H7 (cell line): ENCODE measurements around the gene CST3. TPM values are rescaled to one million over a fixed set of nuclear protein-coding genes. Genes with fewer than 3 reads are reported as not detected.

ENCODE experiments used
- total RNA-seq: library from RNA; depleted of rRNA; stranded (reverse); fragments of >200 nt; shearing (Covaris generic); gene quantifications from 2 replicates; pipeline ENCODE4 v1.2.3, GENCODE V29; 2014; rRNA removed

Gene CST3
- total RNA-seq, 1 experiment from 2014 or later: 104 TPM

Other genes with a start within 250 kb of the CST3 start
- 4.8 and 11.8 TPM in 2 replicates for gene NAPB, start 216.5 kb downstream of the CST3 start, total RNA-seq
- not detected in 2 replicates for gene CSTL1, start 198.3 kb downstream of the CST3 start, total RNA-seq
- gene CST11, start 185.1 kb downstream of the CST3 start, total RNA-seq: 0.55 TPM in 1 of 2 replicates, not detected in the other
- not detected in 2 replicates for gene CST8, start 146.8 kb downstream of the CST3 start, total RNA-seq
- gene CST9L, start 69.5 kb downstream of the CST3 start, total RNA-seq: not detected in 2 replicates
- not detected in 2 replicates for gene CST9, start 32.0 kb downstream of the CST3 start, total RNA-seq
- gene CST4, start 51.1 kb upstream of the CST3 start, total RNA-seq: not detected in 2 replicates
- 10.5 and 46.0 TPM in 2 replicates for gene CST1, start 113.0 kb upstream of the CST3 start, total RNA-seq
- not detected in 2 replicates for gene CST2, start 188.8 kb upstream of the CST3 start, total RNA-seq
- not detected in 2 replicates for gene CST5, start 241.8 kb upstream of the CST3 start, total RNA-seq